HG02763 (cell line): ENCODE results near the gene ADCY4.
"Not testable (repeated sequence)": the region's sequence is repeated elsewhere in the genome, so short reads cannot be mapped to it uniquely, and the experiment has no call there.

Experiments
- ATAC-seq: cut with Tn5 transposase; IDR thresholded peaks from one replicate; pipeline ENCODE4 v1.9.1; 2021; ENCODE audit warnings: mild to moderate bottlenecking, moderate library complexity; ENCODE audit not compliant: unreplicated experiment

The ADCY4 gene

DNA sequence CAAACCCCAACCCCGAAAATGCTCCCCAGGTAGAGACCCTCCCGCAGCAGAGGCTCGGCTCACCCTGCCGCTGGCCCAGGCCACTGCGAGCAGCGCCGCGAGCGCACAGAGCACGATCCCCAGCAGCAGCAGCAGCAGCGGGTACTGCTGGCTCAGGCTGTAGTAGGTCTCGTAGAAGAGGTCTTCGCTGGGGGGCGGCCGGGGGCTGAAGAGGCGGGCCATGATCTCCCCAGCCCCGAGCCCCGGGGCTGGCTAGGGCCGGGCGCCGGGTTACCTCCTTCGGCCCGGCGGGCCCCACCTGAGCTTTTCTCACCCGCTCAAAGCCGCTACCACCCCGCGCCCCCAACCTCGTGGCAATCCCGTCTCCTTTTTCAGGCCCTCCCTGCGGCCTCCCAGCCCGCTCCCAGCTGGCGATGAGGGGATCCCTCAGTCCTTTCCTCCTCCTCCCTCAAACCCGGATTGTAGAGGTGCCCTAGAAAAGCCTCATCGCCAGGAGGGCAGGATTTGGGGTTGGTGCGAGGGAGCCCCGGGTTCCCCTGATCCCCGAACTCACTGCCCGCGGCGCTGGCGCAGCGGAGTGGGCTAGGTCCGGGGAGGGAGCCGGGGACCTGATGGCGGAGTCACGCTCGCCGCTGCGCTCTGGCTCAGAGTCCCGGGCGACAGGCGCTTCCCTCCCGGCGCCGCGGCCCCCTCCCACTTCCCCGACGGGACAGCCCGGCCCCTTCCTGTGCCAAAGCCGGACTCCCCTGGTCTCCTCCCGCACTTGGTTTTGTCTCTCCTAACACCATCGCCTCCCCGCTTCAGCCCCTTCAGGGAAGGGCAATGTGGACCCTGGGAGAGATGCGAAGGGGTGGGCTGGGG is at the start of gene ADCY4:
Gene ADCY4, minus strand, starts transcription at position 641 of the 861 bp plus-strand sequence. Its CDS starts 419 bp downstream, at position 222.
- no peak for ATAC-seq

DNA sequence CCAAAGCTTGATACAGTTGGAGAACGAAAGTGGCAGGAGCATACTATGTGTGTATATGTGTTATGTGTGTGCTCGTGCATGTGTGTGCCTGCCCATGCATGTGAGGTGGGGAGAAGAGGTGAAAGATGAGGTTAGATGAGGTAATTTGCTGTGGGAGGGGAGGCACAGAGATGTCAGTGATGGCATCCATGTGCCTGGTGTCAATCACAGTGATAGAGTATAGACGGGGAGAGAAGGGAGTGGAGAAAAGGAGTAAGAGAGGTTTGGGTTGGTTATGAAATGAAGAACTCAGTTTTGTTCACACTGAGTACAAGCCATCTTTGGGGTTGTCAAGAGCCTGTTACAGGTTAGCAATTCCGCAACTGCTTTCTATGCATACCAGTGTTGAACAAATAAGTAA is 49.3 kb upstream of the ADCY4 start:
- ATAC-seq = no peak

- ATAC-seq = no peak
Measured at GRCh38 chr14:24382064-24382371, 47.1 kb upstream of the ADCY4 start.

DNA sequence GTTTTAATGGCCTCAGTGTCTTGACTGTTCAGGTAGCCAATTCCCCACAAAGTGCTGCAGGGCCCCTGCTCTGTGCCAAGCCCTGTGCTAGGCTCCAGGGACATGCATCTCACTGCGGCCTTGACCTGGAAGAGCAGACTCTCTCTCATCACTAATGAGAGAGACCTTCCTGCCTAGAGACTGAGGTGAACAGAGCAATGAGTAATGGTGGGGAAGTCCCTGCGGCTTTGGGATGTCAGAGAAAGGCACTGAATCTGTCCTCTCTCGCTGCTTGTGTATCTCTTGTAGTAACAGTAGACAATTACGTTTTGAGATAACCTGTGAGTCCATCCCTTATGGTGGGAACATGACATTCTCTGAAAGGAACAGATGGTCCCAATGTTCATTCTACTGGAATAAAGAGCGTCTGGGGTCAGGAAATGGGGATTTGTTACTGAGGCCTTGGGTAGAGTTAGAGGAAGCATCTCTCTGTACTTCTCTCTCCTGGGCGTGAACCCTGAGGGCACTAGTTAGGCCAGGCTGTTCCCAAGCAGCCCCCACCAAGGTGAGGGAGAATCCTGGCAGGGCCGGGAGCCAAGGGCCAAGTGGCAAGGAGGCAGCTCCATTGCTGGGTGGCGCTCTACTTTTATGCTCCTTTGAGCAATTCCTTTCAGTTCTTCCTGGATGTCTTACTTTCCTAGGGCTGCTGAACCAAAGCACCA is 46.6 kb upstream of the ADCY4 start:
- no peak for ATAC-seq

GRCh38 chr14:24379907-24380730 is 45.2 kb upstream of the ADCY4 start:
- ATAC-seq = no peak

- no peak for ATAC-seq
Measured at GRCh38 chr14:24378981-24379906, 44.4 kb upstream of the ADCY4 start.

DNA sequence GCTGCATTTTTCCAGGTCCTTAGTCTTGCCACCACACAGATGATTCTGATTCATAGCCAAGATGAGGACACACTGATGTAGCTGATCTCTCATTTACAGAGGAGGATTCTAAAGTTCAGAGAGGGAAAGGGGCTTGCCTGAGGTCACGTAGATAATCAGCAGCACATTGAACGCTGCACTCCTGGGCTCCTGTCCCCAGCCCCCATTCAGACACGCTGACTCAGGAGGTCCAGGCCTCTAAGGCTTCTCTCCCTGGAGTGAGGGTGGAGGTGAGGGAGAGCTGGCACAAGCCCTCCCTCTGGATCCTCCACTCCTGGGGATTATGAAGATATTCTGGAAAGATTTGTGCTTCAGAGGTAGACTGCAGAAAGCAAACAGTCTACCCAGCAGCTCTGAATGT is 43.5 kb upstream of the ADCY4 start:
- ATAC-seq = no peak

GRCh38 chr14:24377657-24378056 is 42.8 kb upstream of the ADCY4 start:
- ATAC-seq = no peak

GRCh38 chr14:24377126-24377525 is 42.3 kb upstream of the ADCY4 start:
- ATAC-seq = no peak

GRCh38 chr14:24376448-24377070 is 41.7 kb upstream of the ADCY4 start:
- no peak for ATAC-seq

DNA sequence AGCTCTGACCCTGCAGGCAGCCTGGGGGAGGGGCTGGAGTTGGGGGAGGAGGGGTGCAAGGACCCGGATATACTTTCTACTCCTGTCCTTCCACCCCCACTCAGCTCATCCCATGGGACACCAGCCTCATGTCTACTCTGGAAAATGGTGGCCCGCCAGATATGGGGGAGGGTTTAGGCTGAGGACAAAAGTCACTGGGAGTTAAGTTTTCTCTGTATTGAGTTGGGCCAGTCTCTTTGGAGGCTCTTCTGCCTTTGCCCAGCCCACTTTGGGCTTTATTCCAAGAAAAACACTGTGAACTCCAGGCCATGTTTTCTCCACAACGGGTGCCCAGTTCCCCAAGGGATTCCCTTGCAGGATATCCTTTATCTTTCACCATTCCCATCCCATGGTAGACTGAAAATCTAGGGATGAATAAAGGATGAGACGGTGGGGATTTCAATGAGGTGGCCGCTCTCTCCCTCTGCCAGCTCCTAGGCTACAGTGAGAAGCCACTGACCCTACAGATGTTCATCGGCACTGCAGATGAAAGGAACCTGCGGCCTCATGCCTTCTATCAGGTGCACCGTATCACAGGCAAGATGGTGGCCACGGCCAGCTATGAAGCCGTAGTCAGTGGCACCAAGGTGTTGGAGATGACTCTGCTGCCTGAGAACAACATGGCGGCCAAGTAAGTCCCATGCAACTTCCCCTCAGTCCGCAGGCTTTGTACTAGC is 38.0 kb upstream of the ADCY4 start:
- ATAC-seq = no peak

DNA sequence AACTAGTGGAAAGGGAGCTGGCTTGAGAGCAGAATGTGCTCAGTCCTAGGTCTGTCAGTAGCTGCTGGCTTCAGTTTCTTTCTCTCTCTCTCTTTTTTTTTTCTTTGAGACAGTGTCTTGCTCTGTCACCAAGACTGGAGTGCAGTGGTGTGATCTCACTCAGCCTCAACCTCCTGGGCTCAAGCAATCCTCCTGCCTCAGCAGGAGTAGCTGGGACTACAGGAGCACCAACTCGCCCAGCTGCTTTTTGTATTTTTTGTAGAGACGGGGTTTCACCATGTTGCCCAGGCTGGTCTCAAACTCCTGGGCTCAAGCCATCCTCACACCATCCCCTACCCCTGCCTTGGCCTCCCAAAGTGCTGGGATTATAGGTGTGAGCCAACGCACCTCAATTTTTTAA is 36.7 kb upstream of the ADCY4 start:
- ATAC-seq = not testable (repeated sequence)

- no peak for ATAC-seq
Measured at GRCh38 chr14:24370748-24371147, 35.9 kb upstream of the ADCY4 start.

DNA sequence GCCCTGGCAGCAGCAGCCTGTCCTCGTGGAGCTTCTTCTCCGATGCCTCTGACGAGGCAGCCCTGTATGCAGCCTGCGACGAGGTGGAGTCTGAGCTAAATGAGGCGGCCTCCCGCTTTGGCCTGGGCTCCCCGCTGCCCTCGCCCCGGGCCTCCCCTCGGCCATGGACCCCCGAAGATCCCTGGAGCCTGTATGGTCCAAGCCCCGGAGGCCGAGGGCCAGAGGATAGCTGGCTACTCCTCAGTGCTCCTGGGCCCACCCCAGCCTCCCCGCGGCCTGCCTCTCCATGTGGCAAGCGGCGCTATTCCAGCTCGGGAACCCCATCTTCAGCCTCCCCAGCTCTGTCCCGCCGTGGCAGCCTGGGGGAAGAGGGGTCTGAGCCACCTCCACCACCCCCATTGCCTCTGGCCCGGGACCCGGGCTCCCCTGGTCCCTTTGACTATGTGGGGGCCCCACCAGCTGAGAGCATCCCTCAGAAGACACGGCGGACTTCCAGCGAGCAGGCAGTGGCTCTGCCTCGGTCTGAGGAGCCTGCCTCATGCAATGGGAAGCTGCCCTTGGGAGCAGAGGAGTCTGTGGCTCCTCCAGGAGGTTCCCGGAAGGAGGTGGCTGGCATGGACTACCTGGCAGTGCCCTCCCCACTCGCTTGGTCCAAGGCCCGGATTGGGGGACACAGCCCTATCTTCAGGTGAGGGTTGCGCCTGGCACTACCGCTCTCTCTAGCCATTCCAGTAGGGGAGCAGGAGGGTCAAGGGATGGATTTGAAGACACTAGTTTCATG is 35.2 kb upstream of the ADCY4 start:
- ATAC-seq = no peak

DNA sequence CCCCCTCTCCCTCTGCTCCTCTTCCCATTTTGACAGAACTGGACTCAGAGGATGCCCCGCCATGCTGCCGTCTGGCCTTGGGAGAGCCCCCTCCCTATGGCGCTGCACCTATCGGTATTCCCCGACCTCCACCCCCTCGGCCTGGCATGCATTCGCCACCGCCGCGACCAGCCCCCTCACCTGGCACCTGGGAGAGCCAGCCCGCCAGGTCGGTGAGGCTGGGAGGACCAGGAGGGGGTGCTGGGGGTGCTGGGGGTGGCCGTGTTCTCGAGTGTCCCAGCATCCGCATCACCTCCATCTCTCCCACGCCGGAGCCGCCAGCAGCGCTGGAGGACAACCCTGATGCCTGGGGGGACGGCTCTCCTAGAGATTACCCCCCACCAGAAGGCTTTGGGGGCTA is 34.6 kb upstream of the ADCY4 start:
- ATAC-seq = no peak

DNA sequence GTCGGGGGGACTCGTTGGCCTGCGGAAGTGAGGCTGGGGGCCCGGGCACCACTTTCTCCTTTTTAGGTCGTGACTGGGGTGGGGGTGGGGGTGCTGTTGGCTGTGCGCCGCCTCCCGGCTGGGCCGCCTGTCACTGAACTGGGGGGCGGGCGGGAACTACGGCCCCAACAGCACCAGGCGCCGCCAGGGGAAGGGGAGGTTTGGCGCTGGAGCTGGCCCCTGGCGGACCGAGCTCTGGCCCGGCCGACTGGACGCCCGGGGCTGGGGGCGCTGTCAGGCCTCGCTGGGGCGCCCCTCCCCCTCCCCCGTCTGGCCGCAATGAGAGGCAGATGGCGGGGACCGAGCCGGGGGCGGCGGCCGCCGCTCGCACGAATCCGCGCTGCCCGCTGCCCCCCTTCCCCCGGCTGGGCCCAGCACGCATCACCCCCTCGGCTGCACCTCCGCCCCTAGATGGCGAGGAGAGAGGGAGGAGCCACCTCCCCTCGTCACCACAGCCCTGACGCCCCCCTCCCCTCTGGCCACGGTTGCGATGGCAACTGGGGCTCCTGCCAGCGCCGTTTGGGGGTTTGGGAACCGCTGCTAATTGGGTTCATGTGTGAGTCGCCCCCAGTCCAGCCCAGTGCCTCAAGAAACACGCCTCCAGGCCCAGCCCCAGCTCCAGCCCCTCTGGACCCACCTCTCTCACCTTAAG is 33.8 kb upstream of the ADCY4 start:
- no peak for ATAC-seq

- ATAC-seq = no peak
Measured at GRCh38 chr14:24368212-24368561, 33.3 kb upstream of the ADCY4 start.
